Osteoblast (primary cell): ENCODE results near the gene NID1. TPM values are rescaled to one million over a fixed set of nuclear protein-coding genes. Genes with fewer than 3 reads are reported as not detected.

Experiments
- DNase-seq: peaks from one replicate; pipeline ENCODE4 v3.0.0; 2011; ENCODE audit warnings: low spot score, mixed read lengths; ENCODE audit not compliant: insufficient read length; ENCODE audit errors: missing footprints
- H2AFZ ChIP-seq: 2 replicates; pipeline ENCODE4 v1.6.0; 2011; ENCODE audit warnings: mild to moderate bottlenecking, low read length
- H3K27ac ChIP-seq: 2 replicates; pipeline ENCODE4 v1.5.1; 2011; ENCODE audit warnings: mild to moderate bottlenecking, low read depth, low read length, moderate library complexity
- H3K27me3 ChIP-seq: 2 replicates; pipeline ENCODE4 v1.6.0; 2012; ENCODE audit warnings: mild to moderate bottlenecking, control low read depth, inconsistent platforms, low read length, moderate library complexity; ENCODE audit not compliant: insufficient read depth
- H3K36me3 ChIP-seq: 2 replicates; pipeline ENCODE4 v1.5.1; 2011; ENCODE audit warnings: mild to moderate bottlenecking, low read length, control low read depth, moderate library complexity; ENCODE audit not compliant: insufficient read depth
- H3K4me1 ChIP-seq: 2 replicates; pipeline ENCODE4 v1.5.1; 2011; ENCODE audit warnings: mild to moderate bottlenecking, low read length, control low read depth, moderate library complexity; ENCODE audit not compliant: insufficient read depth
- H3K4me2 ChIP-seq: 2 replicates; pipeline ENCODE4 v1.6.0; 2011; ENCODE audit warnings: mild to moderate bottlenecking, low read length; ENCODE audit not compliant: insufficient read depth
- H3K4me3 ChIP-seq: fragments of 200-600 bp; sonication (generic); 3 replicates; pipeline ENCODE4 v1.5.1; 2012; ENCODE audit warnings: mild to moderate bottlenecking, low read length, inconsistent platforms; ENCODE audit not compliant: insufficient read depth
- H3K79me2 ChIP-seq: 2 replicates; pipeline ENCODE4 v1.6.0; 2012; ENCODE audit warnings: mild to moderate bottlenecking, low read length, control low read depth, inconsistent platforms; ENCODE audit not compliant: insufficient read depth
- H3K9me3 ChIP-seq: 2 replicates; pipeline ENCODE4 v1.5.1; 2011; ENCODE audit warnings: low read depth, low read length, control low read depth
- H4K20me1 ChIP-seq: 2 replicates; pipeline ENCODE4 v1.6.0; 2012; ENCODE audit warnings: mild to moderate bottlenecking, low read length, control low read depth; ENCODE audit not compliant: insufficient read depth
- total RNA-seq: library from RNA; depleted of rRNA; stranded (reverse); fragments of >200 nt; gene quantifications from 2 replicates; pipeline ENCODE4 v1.2.3, GENCODE V29; 2012
- TF ChIP-seq, protein P1 (sequence below): IDR thresholded peaks from 2 replicates; pipeline ENCODE4 v1.5.1; 2011; ENCODE audit warnings: mild to moderate bottlenecking, low read depth, low read length, moderate library complexity; ENCODE audit errors: extremely low read depth

NID1 gene
- total RNA-seq, 1 donor, result 40.2 TPM

DNA sequence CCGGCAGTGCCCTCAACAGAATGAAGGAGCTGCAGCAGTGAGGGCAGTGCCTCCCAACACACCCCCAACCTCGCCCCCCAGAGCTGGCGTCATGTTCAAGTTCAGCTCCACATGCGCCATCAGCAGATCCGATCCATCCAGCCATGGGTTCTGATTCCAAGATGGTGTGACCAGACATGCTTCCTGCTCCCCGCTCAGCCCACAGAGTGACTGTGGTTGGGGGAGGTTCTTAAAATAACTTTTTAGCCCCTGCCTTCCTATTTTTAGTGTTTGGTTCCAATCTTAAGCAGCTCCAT lies 47.4 kb upstream of the NID1 start:
- no peaks in the 10 kb centered on the region for H3K4me1 ChIP-seq
- no peaks in the 10 kb centered on the region for H3K36me3 ChIP-seq
- H3K4me2 ChIP-seq, result no peak overlapping the region
- no peaks in the 10 kb centered on the region for H4K20me1 ChIP-seq
- no peak for DNase-seq
- H3K9me3 ChIP-seq, result no peaks in the 10 kb centered on the region
- TF ChIP-seq, protein P1, sequence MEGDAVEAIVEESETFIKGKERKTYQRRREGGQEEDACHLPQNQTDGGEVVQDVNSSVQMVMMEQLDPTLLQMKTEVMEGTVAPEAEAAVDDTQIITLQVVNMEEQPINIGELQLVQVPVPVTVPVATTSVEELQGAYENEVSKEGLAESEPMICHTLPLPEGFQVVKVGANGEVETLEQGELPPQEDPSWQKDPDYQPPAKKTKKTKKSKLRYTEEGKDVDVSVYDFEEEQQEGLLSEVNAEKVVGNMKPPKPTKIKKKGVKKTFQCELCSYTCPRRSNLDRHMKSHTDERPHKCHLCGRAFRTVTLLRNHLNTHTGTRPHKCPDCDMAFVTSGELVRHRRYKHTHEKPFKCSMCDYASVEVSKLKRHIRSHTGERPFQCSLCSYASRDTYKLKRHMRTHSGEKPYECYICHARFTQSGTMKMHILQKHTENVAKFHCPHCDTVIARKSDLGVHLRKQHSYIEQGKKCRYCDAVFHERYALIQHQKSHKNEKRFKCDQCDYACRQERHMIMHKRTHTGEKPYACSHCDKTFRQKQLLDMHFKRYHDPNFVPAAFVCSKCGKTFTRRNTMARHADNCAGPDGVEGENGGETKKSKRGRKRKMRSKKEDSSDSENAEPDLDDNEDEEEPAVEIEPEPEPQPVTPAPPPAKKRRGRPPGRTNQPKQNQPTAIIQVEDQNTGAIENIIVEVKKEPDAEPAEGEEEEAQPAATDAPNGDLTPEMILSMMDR, result no peak
- H3K79me2 ChIP-seq, result no peaks in the 10 kb centered on the region
- H3K27me3 ChIP-seq, result no peaks in the 10 kb centered on the region
- no peak overlapping the region for H3K4me3 ChIP-seq
- H3K27ac ChIP-seq, result no peak overlapping the region
- no peak overlapping the region for H2AFZ ChIP-seq

DNA sequence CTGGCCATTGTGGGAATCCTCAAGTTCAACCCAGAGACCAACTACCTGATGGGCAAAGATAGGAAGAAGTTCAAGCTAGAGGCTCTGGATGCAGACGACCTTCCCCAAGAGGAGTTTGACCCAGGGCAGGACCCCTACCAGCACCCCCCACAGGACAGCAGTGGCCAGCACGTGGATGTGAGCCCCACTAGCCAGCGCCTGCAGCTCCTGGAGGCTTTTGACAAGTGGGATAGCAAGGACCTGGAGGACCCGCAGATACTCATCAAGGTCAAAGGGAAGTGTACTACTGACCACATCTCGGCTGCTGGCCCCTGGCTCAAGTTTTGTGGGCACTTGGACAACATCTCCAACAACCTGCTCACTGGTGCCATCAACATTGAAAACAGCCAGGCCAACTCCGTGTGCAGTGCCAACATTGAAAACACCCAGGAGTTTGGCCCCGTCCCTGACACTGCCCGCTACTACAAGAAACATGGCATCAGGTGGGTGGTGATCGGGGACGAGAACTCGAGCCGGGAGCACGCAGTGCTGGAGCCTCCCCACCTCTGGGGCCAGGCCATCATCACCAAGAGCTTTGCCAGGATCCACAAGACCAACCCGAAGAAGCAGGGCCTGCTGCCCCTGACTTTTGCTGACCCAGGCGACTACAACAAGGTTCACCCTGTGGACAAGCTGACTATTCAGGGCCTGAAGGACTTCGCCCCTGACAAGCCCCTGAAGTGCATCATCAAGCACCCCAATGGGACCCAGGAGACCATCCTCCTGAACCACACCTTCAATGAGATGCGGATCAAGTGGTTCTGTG lies 46.8 kb upstream of the NID1 start:
- Histone ChIP-seq H3K4me3 (no peak overlapping the region), H3K4me1 (no peaks in the 10 kb centered on the region), H3K79me2 (no peaks in the 10 kb centered on the region), H3K27ac (no peak overlapping the region), H3K4me2 (no peak overlapping the region), H3K9me3 (no peaks in the 10 kb centered on the region), H2AFZ (no peak overlapping the region), H4K20me1 (no peaks in the 10 kb centered on the region), H3K27me3 (no peaks in the 10 kb centered on the region), H3K36me3 (no peaks in the 10 kb centered on the region)
- TF ChIP-seq, protein P1, result no peak
- peak; percentile 74 for DNase-seq

DNA sequence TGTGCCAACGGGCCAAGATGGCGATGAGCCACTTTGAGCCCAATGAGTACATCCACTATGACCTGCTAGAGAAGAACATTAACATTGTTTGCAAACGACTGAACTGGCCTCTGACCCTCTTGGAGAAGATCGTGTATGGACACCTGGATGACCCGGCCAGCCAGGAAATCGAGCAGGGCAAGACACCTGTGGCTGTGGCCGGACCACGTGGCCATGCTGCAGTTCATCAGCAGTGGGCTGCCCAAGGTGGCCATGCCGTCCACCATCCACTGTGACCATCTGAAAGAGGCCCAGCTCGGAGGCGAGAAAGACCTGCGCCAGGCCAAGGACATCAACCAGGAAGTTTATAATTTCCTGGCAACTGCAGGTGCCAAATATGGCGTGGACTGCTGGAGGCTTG lies 45.2 kb upstream of the NID1 start:
- TF ChIP-seq, protein P1, result no peak
- no peaks in the 10 kb centered on the region for H3K36me3 ChIP-seq
- no peaks in the 10 kb centered on the region for H4K20me1 ChIP-seq
- no peak overlapping the region for H3K27ac ChIP-seq
- no peaks in the 10 kb centered on the region for H3K27me3 ChIP-seq
- DNase-seq, result no peak
- H3K4me3 ChIP-seq, result no peak overlapping the region
- H2AFZ ChIP-seq, result no peak overlapping the region
- H3K4me1 ChIP-seq, result no peaks in the 10 kb centered on the region
- no peaks in the 10 kb centered on the region for H3K9me3 ChIP-seq
- no peaks in the 10 kb centered on the region for H3K79me2 ChIP-seq
- H3K4me2 ChIP-seq, result no peak overlapping the region

DNA sequence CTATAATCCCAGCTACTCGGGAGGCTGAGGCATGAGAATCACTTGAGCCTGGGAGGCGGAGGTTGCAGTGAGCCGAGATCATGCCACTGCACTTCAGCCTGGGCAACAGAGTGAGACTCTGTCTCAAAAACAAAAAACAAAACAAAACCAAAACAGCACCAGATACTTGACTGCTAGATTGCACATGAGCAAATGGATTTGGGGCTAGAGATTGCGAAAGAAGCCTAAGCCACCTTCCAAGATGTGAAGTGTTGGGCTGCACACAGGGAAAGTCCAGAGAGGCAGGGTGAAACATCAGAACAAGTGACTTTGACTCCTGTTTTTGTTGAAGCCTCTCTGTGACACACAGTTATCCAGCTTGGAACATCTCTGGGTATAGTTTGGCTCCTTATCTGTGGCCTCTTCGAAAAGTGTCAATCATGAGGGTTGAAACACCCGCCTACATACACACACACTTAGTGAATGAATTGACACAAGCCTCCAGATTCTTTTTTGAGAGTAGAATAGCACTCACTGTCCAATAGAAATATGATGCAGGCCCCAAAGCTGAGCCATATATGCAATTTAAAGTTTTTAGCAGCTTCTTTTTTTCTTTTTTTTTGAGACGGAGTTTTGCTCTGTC lies 43.2 kb upstream of the NID1 start:
- TF ChIP-seq, protein P1, result no peak
- Histone ChIP-seq H3K36me3 (no peaks in the 10 kb centered on the region), H3K4me2 (no peak overlapping the region), H3K27ac (no peak overlapping the region), H2AFZ (no peak overlapping the region), H3K4me3 (no peak overlapping the region), H3K9me3 (no peaks in the 10 kb centered on the region), H3K27me3 (no peaks in the 10 kb centered on the region), H3K4me1 (no peaks in the 10 kb centered on the region), H3K79me2 (no peaks in the 10 kb centered on the region), H4K20me1 (no peaks in the 10 kb centered on the region)
- DNase-seq, result no peak
